Measurements from ENCODE around the gene RAB18.

DNA sequence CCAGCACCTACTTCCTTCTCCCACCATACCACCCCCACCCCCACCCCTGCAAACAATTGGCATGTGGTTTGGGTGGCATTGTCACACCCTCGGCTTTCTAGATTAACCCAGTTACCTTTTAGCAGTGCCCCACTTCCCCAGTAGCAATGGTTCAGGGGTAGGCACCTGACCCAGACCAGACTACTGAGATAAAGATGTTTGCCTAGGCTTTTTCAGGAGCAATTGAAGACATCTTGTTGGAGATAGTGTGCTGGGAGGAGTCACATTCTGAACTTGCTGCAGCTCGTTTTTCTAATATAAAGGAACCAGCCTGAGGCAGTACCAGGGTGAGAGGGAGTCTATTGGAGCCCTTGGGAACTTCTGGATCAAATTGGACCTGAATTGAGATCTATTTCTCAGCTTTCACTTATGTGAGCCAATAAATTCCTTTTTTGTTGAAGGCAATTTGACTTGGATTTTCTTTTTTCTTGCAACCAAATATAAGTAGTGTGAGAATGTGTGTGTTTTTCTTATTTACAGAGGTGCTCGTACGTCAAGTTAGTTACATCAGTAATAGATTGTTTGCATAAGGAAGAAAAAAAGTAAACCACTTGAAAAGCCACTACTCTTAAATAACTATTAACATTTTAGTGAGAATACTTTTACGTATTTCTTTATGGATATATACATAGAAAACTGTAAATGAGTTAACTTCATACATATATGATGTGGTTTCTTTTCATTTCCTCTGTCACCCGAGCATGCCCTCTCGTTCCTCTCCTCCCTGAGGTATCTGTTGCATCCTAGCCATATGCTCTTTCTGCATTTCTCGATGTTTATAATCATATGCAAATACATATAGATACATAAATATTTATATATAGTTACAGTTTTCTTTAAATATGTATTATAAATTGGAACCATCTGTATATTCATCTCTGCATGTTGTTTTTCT lies 38.0 kb downstream of the RAB18 start:
- TF ChIP-seq, protein P1, sequence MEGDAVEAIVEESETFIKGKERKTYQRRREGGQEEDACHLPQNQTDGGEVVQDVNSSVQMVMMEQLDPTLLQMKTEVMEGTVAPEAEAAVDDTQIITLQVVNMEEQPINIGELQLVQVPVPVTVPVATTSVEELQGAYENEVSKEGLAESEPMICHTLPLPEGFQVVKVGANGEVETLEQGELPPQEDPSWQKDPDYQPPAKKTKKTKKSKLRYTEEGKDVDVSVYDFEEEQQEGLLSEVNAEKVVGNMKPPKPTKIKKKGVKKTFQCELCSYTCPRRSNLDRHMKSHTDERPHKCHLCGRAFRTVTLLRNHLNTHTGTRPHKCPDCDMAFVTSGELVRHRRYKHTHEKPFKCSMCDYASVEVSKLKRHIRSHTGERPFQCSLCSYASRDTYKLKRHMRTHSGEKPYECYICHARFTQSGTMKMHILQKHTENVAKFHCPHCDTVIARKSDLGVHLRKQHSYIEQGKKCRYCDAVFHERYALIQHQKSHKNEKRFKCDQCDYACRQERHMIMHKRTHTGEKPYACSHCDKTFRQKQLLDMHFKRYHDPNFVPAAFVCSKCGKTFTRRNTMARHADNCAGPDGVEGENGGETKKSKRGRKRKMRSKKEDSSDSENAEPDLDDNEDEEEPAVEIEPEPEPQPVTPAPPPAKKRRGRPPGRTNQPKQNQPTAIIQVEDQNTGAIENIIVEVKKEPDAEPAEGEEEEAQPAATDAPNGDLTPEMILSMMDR (conservative IDR thresholded peaks at IDR 0.05; ENCODE audit: low read length) = no peak
- no peak for TF ChIP-seq EZH2phosphoT487 (IDR thresholded peaks at IDR 0.05; ENCODE audit: borderline replicate concordance, low read depth, low read length)
